Activated T-cell treated with anti-CD3 and anti-CD28 coated beads for 4 hours (primary cell): ENCODE data around the gene KRT12.
"Not testable (repeated sequence)": the region's sequence is repeated elsewhere in the genome, so short reads cannot be mapped to it uniquely, and the experiment has no call there.

Experiments used
- DNase-seq: peaks from one replicate; pipeline ENCODE4 v3.0.0-alpha.2; 2020

Gene KRT12

DNA sequence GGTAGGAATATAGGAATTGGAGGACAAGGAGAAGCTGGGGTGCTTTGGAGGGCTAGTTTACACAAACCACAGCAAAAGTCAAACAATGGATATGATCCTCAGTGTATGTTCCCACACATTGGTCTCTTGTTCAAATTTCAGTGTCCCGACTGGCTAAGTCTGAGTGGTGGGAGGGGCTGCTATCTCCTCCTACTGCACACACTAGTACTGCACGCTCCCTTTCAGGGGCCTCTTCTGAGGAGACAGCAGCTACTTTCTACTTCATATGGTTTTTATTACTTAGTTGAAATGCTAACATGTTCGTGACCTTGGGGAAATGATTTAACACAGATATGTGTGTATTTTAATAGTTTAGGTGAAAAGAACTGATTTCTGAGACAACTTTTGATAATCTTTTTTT, 25.8 kb downstream of the KRT12 start:
- no peak for DNase-seq

DNA sequence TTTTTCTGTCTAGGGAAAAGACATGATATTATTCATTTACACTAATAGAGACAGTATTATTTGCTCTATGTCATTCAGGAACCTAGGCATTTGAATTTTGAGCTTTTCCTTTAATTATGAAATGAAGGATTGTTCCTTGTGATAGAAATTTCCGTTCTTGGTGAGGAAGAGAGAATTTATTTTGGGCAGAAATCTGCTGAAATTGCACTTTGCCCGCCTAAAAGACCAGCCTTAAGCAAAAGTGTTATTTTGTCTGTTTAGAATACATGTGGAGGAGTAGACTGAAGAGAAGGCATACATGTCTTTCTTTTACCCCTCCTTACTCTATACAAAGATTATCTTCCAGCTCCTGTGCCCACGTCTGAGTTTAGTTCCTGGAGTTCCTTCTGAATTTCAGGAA, 27.8 kb downstream of the KRT12 start:
- DNase-seq = no peak

DNA sequence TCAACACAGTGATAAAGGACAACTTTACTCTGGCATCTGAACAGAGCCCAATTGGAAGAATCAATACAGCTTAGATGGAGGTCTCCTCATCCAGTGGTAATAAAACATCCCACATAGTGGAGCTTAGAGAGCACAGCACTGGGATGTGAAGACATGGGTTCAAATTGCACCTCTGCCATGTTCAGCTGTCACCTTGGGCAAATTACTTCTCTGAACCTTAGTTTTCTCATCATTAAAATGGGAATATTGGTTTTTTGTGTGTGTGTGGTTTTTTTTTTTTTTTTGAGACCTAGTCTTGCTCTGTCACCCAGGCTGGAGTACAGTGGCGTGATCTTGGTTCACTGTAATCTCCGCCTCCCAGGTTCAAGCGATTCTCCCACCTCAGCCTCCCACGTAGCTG, 31.0 kb downstream of the KRT12 start:
- no peak for DNase-seq

DNA sequence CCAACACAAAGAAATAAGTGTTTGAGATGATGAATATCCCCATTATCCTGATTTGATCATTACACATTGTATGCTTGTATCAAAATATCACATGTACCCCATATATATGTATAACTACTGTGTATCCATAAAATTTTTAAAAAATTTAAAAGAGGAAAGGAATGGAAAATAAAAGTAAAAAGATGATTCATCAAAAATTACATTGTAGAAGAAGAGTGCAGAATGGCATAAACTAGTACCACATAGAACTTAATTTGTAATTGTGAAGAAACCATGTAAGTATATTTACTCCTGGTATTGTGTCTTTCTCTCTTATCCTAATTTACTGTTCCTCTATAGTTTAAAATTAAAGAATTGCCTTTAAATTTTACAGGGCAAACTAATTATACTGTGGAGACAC, 33.1 kb downstream of the KRT12 start:
- DNase-seq = no peak

DNA sequence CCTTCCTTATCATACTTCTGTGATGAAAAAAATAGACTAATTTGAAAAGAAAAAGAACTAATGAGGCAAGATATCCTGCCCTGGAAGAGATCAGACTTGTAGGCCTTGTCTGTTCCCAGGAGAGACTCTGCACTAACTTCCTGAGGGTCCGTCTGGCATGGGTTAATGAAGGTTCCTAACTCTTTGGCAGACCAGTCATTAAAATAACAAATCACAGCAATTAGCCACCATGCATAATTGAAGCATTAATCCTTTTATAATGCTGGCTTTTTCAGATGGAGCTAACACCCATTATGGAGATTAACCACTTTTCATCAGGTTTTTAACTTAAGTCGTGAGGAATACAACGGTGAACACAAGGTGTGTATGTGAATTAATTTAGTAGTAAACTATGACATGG, 34.2 kb downstream of the KRT12 start:
- DNase-seq = no peak

DNA sequence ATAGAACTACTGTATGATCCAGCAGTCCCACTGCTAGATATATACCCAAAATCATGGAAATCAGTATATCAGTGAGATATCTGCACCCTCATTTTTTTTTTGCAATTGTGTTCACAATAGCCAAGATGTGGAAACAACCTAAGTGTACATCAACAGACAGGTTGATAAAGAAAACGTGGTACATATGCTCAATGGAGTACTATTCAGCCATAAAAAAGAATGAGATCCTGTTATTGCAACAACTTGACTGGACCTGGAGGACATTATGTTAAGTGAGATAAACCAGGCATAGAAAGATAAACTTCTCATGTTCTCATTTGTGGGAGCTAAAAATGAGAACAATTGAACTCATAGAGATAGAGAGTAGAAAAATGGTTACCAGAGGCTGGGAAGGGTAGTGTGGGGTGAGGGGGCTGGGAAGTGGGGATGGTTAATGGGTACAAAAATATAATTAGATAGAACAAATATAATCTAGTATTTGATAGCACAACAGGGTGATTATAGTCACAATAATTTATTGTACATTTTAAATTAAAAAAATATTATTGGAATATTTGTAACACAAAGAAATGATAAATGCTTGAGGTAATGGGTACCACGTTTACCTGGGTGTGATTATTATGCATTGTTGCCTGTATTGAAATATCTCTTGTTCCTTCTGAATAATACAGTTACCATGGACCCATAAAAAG, 36.8 kb downstream of the KRT12 start:
- DNase-seq = no peak

DNA sequence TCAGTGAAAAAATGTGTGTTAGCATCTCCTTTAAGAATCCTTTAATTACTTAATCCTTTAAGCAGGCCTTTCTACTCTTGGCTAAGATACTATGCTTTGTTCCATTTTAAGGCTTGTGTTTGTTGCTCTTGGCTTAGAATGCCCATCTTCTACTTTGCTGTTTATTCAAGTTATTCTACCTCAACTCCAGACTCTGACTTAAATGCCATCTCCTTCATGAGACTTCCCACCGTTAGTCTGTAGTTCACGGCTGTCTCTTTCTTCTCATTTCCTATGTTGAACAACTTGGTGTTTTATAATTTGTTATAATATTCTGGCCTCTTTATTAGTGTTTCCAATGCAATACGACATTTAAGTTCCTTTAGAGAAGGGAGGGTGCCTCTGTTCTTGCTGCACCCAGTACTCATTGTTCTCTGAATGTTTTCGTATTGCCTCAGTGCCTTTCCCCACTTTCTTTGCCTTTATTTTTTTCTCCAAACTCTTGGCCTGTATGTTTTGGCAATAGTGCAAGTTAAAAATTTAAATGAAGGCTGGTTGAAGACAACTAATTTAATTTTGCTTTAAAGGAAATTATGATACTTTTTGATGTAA, 38.5 kb downstream of the KRT12 start:
- no peak for DNase-seq

DNA sequence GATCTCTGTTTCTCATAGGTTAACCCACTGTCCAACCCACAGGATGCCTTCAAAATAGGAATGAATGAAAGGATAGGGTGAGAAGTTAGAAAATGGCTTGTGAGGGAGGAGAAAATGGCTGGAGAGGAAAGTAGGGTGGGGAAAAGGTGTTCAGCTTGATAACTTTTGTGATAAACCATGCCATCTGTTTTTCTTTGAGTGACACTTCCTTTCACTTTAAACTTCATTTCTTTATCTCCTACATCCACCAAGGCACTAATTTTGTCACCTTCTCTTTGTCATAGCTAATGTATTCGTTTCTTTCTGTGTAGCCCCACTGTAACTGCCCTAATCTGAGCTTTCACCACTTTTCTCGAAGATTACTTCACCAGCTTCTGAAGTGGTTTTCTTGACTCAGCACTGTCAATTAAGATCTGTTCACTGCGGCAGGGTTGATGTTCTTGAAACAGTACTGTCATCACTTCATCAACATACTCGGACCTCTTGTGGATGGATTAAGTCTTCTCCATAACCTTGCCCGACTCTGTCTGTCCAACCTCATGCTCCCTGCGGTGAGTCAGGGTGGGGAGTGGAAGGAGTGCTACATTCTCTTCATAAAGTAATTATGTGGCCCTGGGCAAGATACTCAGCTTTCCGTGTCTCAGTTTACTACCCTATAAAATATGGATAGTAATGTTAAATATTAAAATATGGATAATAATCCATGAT, 39.1 kb downstream of the KRT12 start:
- no peak for DNase-seq

DNA sequence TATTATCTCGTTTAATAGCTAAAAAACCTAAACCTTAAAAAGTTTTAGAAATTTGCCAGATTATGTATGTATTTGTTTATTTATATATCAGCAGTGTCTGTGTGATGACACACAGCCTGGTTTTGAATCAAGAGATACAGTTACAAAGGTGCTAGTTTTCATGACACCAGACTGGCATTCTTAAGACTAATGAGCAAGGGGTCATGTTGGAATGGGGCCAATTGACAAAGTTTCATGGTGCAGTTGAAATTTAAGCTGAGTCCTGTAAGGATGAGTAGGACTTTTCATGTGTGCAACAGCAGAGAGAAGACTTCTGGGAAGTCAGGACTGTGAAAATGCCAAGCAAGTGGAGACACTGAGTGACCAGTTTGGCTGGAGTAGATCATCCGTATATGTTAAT, 41.4 kb downstream of the KRT12 start:
- DNase-seq = no peak

DNA sequence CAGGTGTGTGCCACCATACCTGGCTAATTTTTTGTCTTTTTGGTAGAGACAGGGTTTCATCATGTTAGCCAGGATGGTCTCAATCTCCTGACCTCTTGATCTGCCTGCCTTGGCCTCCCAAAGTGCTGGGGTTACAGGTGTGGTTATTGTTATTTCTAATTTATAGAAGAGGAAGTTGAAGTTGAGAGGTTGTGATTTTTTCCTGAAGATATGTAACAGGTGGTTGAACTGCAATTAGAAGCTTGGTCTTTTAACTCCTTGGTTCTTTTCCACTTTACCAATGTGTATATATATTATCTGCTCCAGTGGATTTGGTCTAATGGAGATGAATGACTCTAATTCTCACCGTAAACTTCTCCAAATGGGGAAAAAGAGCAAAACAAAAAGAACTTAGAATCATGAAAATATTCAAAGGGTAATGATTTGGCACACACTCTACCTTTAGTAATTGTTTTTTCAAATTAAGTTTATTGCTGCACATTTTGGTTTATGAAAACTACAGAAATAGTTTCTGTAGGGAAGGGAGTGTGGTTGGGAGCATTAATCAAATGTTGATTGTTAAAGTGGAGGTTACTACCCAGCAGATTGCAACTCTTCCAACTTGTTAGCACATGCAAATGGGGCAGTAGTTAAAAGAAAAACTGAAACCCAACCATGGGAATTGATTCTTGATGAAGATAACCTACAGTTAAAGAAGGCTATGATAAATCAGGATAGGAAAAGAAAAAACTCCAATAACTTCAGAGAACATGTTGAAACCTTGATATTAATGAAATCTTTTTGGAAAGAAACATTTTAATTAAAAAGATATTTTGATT, 42.8 kb downstream of the KRT12 start:
- no peak for DNase-seq

DNA sequence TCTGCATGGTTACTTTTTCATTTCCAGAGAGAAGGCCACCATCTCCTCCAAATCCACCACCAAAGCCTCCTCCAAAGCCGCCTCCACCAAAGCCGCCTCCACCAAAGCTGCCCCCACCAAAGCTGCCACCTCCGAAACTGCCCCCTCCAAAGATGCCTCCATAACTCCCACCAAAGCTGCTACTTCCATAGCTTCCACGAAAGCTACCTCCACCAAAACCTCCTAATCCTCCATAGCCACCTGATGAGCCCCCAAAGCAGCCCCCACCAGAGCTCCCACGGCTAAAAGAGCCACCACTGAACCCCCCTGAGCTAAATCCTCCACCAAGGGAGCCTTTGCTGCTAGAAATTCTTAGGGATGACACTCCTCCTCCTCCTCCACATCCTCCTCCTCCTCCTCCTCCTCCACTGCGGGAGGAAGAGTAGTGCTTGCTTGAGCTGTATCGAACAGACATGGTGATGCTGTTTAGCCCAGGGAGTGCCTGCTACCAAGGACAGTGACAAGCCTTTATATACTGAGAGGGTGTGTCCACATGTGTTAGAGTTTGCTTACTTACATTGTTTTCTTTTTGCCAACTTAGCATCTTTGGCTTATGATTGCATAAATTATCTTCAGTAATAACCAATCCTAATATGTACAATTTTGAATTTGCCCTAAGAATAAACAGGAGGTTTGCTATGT, 44.8 kb downstream of the KRT12 start, which contains the start of gene KRT10:
TSS of gene KRT10 (minus strand) at position 483 of the 681 bp plus-strand sequence. CDS start at position 454, 29 bp downstream.
- DNase-seq = no peak

DNA sequence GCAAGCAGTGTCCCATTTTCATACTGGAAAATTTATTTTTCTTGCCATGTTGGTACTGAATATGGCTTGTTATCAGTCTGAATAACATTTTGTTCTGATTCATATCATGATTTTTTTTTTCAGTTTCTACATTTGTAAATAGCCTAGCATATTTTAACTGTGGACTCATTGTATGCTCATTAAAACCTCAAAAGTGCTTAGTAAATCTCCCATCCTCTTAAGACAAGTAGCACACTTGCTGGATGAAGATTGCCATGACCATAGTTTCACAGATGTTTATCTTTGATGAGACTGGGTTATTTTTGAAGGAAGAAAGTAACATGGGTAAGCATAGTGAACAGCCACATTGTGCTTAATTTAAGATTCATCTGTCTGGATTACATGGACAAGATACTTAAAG, 45.5 kb downstream of the KRT12 start:
- no peak for DNase-seq

DNA sequence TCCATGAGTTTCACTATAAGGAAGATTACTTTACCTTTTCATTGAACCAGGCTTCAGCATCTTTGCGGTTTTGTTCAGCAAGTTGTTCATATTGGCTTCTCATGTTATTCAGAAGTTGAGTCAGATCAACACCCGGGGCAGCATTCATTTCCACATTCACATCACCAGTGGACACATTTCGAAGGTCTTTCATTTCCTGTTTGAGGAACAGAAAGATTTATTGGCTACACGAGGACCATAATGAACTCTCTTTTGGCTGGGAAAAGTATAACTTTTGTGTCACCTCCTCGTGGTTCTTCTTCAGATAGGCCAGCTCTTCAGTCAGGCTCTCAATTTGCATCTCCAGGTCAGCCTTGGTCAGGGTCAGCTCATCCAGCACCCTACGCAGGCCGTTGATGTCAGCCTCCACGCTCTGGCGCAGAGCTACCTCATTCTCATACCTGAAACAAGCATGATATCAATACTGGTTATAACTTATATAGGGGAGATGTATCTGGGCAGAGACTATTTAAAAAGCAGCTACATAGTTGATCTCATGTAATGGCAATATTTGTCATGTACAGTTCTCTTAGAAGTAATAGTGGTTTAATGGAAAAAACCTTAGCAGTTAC, 46.7 kb downstream of the KRT12 start:
- no peak for DNase-seq

DNA sequence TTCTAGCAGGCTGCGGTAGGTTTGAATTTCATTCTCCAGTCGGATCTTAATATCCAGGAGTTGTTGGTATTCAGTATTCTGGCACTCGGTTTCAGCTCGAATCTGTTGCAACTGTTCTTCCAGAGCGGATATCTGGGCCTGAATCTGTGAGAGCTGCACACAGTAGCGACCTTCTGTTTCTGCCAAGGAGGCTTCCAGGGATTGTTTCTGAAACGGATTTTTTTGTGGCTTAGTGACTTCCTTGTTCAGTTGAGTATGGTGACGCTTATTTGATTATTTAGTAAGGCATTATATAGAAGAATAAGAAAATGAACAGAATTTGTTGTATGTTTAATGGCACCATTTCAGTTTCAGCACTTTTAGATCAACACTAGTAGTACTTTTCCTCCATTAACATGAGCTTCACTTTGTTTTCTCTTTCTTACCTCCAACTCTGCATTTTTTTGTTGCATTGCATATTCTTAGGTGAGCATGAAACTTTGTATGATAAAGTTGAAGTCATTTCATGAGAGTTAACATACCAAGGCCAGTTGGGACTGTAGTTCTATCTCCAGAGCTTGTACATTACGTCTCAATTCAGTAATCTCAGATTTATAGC, 47.4 kb downstream of the KRT12 start:
- no peak for DNase-seq

DNA sequence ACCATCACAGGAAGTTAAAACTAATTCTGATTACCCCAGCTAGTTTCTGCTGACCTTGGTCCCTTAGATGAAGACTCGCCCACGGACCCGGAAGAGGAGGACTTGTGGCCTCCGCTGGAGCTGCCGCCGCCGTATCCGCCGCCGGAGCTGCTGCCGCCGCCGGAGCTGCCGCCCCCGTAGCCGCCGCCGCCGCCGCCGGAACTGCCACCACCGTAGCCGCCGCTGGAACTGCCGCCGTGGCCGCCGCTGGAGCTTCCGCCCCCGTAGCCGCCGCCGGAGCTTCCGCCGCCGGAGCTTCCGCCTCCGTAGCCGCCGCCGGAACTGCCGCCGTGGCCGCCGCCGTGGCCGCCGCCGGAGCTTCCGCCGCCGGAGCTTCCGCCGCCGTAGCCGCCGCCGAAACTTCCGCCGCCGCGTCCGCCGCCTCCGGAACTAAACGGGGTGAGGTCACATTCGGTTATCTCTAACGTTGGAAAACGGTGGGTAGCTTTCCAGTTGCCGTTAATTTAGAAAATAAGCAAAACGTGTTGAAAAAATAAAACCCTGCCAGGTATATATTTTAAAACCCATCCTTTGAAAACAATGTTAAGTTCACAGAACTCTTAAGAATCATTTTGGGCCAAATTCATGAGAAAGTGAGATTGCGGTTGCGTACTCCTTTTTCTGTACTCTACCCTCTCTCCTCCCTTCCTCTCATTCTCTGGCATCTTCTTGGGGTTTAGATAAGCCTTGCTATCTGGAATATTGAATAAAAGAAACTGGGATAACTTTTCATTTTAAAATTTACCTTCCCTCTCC, 48.1 kb downstream of the KRT12 start:
- DNase-seq = peak; percentile 74

DNA sequence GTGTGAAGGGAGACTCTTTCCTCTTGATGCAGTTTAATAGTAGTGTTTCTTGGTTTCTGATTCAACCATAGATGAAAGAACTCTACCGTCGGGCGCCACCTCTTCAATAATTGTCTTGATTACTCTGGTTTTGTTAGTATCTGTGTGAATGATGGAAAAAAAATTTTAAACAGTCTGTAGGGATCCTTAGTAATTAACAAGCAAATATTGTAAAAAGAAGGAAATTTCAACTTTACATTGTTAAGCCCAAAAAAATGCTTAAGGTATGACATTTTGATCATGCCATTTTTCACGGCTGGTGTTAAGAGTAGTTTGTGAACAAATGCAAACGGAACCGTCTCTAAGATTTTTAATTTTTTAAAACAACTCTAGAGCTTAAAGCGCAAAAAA, 48.7 kb downstream of the KRT12 start:
- no peak for DNase-seq

DNA sequence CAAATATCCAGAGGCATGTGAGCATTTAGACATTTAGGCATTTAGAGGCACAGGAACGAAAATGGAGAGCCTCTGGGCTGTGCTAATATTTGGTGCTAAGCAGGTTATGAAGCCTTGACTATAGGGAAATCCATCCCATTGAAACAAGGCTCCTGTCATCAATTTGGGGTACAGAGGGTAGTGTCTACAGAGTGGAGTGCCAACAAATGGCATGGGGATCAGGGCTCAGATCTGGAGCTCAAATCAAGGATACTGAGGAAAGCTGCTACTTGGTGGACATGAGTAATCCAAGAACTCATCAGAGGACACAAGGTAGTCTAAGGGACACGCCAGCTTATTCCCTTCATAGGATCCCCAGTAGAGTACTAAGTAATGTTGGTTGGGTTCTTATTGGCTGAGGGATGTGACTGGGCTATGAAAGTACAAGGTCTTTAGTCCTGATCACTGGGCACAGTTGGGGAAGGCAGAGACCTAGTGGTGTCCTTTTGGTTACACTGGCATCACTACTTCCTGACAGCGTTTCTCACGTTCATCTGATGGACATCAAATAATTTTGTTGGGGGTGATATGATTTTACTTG, 49.8 kb downstream of the KRT12 start:
- DNase-seq = no peak

DNA sequence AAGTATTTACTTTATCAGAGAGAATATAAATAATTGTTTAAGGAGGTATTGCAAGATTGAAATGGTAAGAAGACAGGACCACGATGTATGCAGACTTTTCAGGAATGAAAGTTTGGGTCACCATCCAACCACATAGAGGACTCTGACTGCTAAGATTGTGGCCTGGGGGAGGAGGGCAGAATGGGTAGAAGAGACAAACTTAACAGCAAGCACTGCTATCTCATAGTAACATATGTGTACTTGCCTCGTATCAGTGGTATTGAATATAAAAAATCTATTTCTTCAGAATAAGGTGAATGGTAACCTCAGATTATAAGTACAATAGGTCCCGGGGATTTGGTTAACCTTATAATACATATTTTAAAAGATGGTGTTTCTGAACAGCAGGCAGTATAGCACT, 50.5 kb downstream of the KRT12 start:
- DNase-seq = no peak

DNA sequence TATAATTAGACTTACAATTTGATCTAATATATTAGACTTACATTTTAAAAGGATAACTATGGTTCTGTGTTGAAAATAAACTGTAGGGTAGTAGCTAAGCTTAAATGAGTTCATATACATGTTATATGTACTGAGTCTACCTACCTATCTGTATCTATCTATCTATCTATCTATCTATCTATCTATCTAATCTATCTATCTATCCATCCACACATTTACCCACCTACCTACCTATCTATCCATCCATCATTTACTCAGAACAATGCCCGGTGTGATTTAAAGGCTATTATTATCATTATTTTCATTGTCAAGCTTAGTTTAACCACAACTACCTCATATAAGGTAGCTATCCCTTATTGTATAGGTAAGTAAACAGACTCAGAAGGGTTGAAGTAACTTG, 51.6 kb downstream of the KRT12 start:
- no peak for DNase-seq

DNA sequence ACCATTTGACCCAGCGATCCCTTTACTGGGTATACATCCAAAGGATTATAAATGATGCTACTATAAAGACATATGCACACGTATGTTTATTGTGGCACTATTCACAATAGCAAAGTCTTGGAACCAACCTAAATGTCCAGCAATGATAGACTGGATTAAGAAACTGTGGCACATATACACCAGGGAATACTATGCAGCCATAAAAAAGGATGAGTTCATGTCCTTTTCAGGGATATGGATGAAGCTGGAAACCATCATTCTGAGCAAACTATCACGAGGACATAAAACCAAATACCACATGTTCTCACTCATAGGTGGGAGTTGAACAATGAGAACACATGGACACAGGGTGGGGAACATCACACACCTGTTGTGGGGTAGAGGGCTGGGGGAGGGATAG, 52.4 kb downstream of the KRT12 start:
- not testable (repeated sequence) for DNase-seq

DNA sequence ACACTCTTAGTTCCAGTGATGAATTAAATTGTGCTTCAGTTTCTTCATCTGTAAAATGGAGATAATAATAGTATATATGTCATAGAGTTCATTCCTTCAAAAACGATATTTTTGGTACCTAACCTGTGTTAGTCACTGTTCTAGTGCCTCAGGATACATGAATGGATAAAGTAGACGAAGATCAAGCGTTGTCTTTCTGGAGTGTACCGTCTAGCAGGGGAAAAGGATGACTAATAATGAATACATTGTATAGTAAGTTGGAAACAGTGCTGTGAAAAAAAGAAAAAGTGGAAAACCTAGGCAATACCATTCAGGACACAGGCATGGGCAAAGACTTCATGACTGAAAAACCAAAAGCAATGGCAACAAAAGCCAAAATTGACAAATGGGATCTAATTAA, 53.2 kb downstream of the KRT12 start:
- no peak for DNase-seq
